GM19397 (cell line): ENCODE results near the gene UBLCP1.
A peak's percentile ranks its signal among the peaks of the same experiment; 100 is the strongest.

Experiments used
- ATAC-seq: cut with Tn5 transposase; IDR thresholded peaks from one replicate; pipeline ENCODE4 v1.9.1; 2021; ENCODE audit warnings: mild to moderate bottlenecking, moderate library complexity; ENCODE audit not compliant: unreplicated experiment

UBLCP1 gene

GRCh38 chr5:159310511-159310910 is 47.4 kb downstream of the UBLCP1 start:
- ATAC-seq: peak; percentile 57

- no peak for ATAC-seq
Observed at GRCh38 chr5:159311063-159311462, 48.0 kb downstream of the UBLCP1 start.

- no peak for ATAC-seq
Observed at GRCh38 chr5:159313197-159313596, 50.1 kb downstream of the UBLCP1 start.

- ATAC-seq: peak; percentile 48
Observed at GRCh38 chr5:159316519-159317383, 53.7 kb downstream of the UBLCP1 start.

- no peak for ATAC-seq
Observed at GRCh38 chr5:159317849-159318248, 54.8 kb downstream of the UBLCP1 start.

GRCh38 chr5:159318448-159318847 is 55.4 kb downstream of the UBLCP1 start:
- ATAC-seq: no peak

- no peak for ATAC-seq
Observed at GRCh38 chr5:159319363-159319762, 56.3 kb downstream of the UBLCP1 start.

DNA sequence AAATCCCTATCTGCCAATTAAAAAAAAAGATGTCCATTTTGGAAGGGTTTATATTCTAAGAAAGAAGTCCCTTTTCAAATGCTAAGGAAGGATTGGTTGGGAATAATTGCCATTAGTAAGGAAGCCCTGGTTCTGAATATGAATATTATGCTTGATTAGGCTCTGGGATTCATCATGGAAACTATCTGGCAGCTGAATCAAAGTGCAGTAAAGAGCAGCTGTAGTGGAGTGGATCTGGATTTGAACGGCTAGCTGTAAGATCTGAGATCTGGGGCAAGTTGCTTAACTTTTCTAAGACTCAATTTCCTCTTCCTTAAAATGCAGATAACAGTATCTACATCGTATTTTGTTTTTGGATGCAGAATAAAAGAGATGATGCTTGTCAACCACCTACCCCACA is 56.7 kb downstream of the UBLCP1 start:
- ATAC-seq: no peak

GRCh38 chr5:159322180-159322579 is 59.1 kb downstream of the UBLCP1 start:
- ATAC-seq: no peak

DNA sequence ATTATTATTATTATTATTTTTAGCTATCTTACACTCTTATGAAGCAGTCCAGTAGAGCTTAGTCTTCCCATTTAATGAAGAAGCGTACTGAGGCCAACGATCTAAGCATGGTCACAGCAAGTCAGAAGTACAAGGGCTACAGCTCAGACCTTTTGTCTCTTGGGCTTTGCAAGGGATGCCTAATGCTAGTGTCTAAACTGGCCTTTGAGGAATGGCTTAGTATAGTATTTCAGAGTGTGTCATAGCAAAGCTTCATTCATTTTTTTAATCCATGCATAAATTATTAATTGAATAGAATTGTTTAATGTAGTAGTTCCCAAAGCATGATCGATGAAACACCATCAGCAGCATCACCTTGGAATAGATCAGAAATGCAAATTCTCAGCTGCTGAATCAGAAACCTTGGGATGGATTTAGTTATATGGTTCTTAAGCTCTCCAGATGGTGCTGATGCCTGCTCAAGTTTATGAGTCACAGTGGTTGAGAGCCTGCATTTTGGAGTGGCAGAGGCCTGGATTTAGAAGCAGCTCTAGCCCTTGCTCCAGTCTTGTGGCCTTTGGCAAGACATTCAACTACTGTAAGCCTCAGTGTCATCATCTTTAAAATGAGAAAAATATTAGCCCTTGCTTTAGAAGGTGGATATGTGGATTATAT is 61.1 kb downstream of the UBLCP1 start:
- ATAC-seq: no peak

DNA sequence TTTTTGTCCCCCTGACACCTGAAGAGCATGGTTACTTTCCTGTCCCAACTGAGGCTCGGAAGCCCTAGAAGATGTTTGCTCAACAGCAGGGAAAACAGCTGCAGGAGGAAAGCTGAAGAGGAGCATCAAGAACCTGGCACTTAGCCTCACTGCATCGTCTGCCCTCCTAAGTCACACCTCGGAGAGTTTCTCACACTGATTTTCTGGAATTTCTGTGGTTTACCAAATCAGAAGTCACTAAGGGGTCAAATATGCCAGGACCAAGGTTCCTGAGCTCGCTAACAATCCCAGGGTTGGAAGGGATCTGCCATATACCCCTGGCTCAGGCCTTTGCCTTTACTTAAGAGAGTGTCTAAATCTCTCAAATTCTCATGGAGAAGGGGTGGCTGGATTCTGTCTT is 61.9 kb downstream of the UBLCP1 start:
- no peak for ATAC-seq

GRCh38 chr5:159330131-159330800 is 67.2 kb downstream of the UBLCP1 start, which contains the start of gene IL12B:
TSS of gene IL12B (minus strand) at chr5:159330487. CDS start at chr5:159326782, 3,705 bp downstream.
- no peak for ATAC-seq

GRCh38 chr5:159331093-159331973 is 68.2 kb downstream of the UBLCP1 start:
- ATAC-seq: peak; percentile 56

GRCh38 chr5:159332800-159333544 is 69.9 kb downstream of the UBLCP1 start:
- no peak for ATAC-seq

- ATAC-seq: no peak
Observed at GRCh38 chr5:159333545-159333925, 70.4 kb downstream of the UBLCP1 start.
